Erythroblast (primary cell): ENCODE data around the gene CLIP3.

Experiments
- GATA1 ChIP-seq: IDR thresholded peaks from 2 replicates; pipeline ENCODE4 v1.6.1; 2011; ENCODE audit warnings: low read depth, mild to moderate bottlenecking, control low read depth, low read length, moderate library complexity
- POLR2A ChIP-seq: IDR thresholded peaks from 2 replicates; pipeline ENCODE4 v1.6.1; 2011; ENCODE audit warnings: mild to moderate bottlenecking, low read length

GRCh38 chr19:35966771-35967170, 65.9 kb downstream of the CLIP3 start:
- TF ChIP-seq POLR2A = no peak
- no peak for TF ChIP-seq GATA1
